GM21737 (cell line): ENCODE measurements around the gene HENMT1.

Experiments used
- ATAC-seq: cut with Tn5 transposase; IDR thresholded peaks from one replicate; pipeline ENCODE4 v1.9.1; 2021; ENCODE audit warnings: mild to moderate bottlenecking, moderate library complexity; ENCODE audit not compliant: unreplicated experiment

Gene HENMT1

DNA sequence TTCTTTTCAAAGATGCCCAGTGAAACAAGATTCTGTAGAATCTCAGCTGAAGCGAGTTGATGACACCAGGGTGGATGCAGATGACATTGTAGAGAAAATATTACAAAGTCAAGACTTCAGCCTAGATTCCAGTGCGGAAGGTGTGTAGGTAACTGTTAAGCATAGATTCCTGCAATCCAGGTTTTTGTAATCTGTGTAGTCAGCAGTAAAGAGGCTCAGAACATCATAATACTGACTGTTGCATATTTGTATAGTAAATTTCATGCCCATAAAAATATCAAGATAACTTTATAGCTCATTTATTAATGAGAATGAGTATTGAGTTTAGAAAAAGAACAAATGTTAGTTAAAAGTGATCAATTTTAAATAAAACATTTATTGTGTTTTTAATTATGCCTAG, 32.2 kb downstream of the HENMT1 start:
- ATAC-seq, result no peak

DNA sequence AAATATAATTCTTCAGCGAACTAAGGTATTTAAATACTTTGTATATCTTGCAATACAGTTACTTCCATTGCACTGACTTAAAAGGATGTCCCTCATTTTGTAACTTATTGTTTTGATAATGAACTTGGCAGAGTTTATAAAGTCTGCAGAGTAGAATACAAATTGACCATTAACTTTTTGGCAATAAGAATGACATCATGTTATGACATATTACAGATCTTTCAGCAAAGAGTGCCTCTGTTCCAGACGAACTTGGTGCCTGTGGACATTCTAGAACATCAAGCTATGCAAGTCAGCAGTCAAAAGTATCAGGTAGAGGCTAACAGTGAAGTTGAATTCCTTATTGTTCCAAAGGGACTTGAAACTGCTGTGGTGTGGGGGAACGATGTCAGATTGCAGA, 32.9 kb downstream of the HENMT1 start:
- ATAC-seq, result no peak

DNA sequence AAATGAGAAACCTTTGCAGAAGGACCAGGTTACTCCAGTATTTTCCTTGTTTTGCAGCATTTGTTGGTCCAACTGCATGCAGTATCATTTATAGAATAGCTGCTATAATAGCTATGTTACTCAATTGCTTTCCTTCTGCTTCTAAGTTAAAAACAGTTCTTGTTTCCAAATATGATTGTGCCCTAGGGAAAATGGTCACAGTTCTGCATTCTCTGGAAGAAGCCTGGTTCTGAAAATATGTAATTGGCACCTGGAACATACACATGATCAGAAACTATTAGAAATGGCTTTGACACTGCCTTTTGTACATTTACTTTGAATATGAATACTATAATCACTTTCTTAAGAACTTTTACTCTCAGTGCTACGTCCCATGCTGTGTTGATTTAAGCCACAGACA, 33.6 kb downstream of the HENMT1 start:
- no peak for ATAC-seq

DNA sequence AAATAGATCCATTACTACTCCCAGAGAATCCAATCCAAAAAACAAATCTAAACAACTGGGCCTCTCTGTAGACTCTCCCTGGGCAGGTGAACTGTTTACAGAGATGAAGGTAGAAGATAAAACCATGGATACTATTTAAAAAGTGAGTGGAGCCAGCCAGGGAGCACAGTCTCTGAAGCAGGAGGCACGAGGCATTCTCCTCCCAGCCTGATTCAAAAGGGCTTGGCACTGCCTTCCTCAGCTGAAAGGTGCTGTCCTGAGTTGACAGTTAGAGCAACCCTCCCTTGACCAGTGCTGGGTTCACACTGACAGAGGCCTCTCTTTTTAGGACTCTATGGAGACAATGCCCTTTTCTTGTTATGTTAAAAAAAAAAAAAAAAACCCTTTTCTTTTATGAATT, 36.8 kb downstream of the HENMT1 start:
- no peak for ATAC-seq

- ATAC-seq, result no peak
These were observed 43.2 kb downstream of the HENMT1 start for GRCh38 chr1:108617724-108618056.

DNA sequence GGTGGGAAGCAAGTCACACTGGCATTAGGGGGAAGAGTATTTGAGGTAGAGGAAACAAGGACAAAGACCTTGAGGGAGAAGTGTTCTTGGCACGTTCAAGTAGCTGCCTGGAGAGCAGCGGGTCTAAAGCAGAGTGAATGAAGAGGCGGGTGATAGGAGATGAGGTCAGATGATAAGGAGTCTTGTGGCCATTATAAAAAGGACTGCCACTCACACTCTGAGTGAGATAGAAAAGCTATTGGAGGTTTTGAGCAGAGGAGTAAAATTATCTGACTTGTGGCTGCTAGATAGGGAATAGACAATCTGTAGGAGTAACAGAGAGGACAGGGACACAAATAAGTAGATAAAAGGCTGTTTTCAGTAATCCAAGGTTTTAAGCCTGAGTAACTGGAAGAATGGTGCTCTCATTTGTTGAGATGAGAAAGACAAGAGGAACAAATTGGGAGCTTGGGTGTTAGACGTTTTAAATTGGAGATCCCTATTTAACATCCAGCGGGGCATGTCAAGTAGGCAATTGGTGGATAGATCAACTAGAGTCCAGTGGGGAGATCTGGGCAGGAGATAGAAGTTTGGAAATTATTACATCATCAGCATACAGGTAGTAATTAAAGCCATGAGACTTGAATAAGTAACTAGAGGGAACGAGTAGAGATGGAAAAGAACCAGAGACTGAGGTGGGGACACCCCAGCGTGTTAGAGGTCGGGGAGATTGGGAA, 43.7 kb downstream of the HENMT1 start:
- ATAC-seq, result no peak

GRCh38 chr1:108615544-108615943, 45.3 kb downstream of the HENMT1 start:
- ATAC-seq, result no peak

DNA sequence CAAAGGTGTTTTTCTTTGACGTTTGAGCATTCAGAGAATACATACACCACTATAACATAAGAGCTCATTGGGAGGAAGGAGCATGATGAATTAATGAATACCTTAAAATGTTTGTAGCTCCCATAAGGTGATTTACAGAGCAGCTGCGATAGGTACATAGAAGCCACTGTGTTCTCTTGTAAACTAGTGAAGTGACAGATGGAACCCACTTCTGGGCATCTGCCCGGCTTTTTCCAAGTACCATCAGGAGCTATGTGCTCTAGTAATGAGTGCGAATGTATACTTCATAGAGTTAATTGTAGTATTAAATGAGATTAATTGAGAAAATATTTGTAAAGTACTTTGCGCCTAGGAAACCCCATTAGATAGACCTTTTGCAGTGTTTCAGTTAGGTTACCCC, 48.4 kb downstream of the HENMT1 start:
- no peak for ATAC-seq

DNA sequence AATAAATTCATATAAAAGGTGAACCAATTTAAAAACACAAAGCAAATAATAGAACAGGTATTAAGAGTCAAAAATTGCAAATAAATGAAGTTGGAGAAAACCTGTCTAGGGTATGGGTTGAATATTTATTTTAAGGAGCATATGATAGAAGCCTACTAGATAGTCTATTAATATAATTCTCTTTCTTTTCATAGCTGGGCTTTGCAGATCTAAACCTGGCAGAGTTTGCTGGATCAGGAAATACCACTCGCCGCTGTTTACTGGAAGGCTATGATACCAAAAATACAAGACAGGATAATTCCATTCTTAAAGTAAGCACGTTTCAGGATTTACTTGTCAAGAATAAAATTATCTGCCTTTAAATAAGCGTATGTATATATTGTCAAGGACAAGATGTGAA, 48.9 kb downstream of the HENMT1 start:
- no peak for ATAC-seq

DNA sequence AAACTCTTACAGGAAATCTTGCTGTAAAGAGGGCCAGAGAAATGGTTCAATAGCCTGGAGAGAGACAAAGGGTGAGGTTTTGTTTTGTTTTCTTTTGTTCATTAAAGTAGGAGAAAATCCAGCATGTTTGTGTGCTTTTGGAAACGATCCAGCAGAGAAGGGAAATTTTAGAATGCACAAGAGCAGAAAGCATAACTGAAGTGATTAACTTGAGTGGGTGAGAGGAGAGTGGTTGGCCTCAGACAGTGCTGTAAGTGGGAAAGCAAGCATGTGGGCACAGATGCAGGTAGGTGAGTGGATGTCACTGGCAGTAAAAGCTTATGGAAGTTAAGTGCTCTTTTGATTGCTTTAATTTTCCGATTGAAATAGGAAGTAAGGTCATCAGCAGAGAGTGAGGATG, 50.8 kb downstream of the HENMT1 start:
- no peak for ATAC-seq

DNA sequence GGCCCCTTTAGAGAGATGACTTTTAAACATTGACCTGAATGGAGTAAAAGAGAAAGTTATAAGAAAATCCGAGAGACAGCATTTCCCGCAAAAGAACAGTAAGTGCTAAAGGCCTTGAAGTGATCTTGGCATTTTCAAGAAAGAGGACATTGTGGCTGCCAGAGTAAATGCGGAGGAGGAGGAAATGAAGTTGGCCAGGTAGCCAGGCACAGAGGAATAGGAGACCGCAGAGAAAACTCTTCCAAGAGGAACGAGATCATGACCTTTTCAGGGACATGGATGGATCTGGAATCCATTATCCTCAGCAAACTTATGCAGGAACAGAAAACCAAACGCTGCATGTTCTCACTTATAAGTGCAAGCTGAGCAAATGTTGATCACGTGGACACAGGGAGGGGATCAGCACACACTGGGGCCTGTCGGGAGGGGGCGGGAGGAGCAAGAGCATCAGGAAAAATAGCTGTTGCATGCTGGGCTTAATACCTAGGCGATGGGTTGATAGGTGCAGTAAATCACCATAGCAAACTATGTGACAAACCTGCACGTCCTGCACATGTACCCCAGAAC, 51.3 kb downstream of the HENMT1 start:
- no peak for ATAC-seq

GRCh38 chr1:108606478-108606877, 54.4 kb downstream of the HENMT1 start:
- ATAC-seq, result no peak

DNA sequence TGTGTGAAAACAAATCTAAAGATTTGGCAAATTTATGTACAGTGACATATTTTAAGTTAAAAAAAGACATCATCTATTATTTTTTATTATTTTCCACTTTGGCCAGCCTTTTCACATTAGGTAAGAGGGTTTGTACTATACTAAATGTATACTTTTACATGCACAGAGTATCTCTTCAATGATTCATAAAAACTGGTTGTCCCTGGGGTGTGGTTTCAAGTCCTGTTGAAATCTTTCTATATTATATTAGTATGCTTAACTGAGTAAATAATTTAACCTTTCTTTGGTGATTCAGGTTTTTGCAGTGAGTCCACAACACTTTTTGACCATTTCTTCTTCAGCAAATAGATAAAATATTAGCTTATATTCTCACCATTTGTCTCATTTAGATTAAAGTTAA, 55.3 kb downstream of the HENMT1 start:
- ATAC-seq, result no peak

DNA sequence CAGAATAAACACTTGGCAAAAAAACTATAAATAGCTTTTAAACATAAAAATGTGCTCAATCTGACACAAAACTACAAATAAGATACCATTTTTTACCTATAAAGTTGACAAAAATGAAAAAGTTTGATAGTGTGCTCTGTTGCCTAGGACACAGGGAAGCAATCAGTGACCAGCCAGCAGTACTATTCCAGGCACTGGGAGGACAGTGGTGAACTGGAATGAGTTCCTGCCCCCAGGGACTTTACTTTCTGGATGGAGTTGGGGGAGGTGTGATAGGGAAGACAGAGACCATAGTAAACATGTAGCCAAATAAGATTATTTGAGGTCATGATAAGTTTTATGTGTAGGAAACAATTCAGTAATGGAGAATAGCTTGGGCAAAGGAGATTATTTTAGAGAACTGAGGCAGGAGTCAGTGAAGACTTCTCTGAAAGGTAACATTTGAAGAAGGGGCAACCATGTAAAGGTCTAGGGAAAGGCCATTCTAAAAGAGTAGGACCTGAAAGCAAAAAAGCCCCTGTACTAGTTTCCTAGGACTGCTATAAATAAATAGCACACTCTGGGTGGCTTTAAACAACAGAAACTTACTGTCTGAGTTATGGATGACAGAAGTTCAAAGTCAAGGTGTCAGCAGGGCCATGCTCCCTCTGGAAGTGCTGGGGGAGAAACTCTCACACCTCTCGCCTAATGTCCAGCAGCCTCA, 59.0 kb downstream of the HENMT1 start:
- no peak for ATAC-seq

DNA sequence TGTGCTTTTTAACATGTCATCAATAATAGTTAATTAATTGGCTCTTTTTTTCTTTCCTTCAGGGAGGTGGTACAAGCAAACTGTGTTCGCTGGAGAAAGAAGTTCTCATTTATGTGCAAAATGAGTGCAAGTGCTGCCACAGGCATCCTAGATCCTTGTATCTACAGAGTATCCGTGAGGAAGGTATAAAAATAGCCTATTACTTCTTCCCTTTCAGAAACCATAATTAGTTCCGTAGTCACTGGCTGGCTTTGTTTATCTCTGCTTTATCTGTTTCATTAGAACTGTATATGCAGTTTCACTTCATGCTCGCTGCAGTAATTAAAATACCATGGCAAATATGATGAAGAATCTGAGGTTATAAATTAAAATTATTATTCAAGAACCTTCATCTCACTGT, 60.4 kb downstream of the HENMT1 start:
- ATAC-seq, result no peak

GRCh38 chr1:108598340-108598739, 62.6 kb downstream of the HENMT1 start:
- no peak for ATAC-seq
